GM12892 (cell line): ENCODE data around the gene DNAJB13.

Source experiments
- POLR2AphosphoS5 ChIP-seq: IDR thresholded peaks from 2 replicates; pipeline ENCODE4 v1.6.1; 2011; ENCODE audit warnings: low read depth, low read length, control low read depth
- TAF1 ChIP-seq: IDR thresholded peaks from 2 replicates; pipeline ENCODE4 v1.6.1; 2011; ENCODE audit warnings: low read depth, mild to moderate bottlenecking, control low read depth, low read length, borderline replicate concordance

GRCh38 chr11:73965076-73965763, 14.4 kb downstream of the DNAJB13 start:
- TF ChIP-seq POLR2AphosphoS5 = no peak
- no peak for TF ChIP-seq TAF1
